ENCODE data around the gene OR56A4. TPM values are rescaled to one million over a fixed set of nuclear protein-coding genes. Genes with fewer than 3 reads are reported as not detected.

The OR56A4 gene
- total and polyA plus RNA-seq, 4 donors: 0.05 TPM; not detected in 3

DNA sequence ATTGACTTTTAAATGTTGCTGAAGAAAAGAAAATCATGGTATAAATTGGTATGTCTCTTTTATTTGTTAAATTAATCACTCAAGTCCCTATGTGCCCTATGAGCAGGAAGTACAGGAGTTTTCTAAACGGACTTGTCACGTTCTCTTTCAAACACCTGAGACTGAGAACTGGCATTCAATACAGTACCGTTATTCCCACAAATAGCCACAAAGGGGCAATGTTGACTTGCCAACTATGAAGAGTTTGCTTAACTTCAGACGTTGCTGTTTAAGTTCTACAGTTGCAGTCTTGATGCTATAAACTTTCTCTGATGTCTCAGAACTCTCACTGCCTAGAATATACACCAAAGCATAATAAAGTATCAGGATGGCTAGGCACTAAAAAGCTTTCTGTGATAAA lies 16.2 kb upstream of the OR56A4 start:
- TF ChIP-seq, protein P1, sequence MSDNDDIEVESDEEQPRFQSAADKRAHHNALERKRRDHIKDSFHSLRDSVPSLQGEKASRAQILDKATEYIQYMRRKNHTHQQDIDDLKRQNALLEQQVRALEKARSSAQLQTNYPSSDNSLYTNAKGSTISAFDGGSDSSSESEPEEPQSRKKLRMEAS (IDR thresholded peaks at IDR 0.05): no peak
- TF ChIP-seq JUND (IDR thresholded peaks at IDR 0.05) (no peak), RXRA (IDR thresholded peaks at IDR 0.05) (no peak), RAD21 (IDR thresholded peaks at IDR 0.05) (peak; percentile 88 to 94), FOXA2 (IDR thresholded peaks at IDR 0.05) (no peak)
- TF ChIP-seq, protein P2, sequence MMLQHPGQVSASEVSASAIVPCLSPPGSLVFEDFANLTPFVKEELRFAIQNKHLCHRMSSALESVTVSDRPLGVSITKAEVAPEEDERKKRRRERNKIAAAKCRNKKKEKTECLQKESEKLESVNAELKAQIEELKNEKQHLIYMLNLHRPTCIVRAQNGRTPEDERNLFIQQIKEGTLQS (IDR thresholded peaks at IDR 0.05): no peak
- TF ChIP-seq, protein P3, sequence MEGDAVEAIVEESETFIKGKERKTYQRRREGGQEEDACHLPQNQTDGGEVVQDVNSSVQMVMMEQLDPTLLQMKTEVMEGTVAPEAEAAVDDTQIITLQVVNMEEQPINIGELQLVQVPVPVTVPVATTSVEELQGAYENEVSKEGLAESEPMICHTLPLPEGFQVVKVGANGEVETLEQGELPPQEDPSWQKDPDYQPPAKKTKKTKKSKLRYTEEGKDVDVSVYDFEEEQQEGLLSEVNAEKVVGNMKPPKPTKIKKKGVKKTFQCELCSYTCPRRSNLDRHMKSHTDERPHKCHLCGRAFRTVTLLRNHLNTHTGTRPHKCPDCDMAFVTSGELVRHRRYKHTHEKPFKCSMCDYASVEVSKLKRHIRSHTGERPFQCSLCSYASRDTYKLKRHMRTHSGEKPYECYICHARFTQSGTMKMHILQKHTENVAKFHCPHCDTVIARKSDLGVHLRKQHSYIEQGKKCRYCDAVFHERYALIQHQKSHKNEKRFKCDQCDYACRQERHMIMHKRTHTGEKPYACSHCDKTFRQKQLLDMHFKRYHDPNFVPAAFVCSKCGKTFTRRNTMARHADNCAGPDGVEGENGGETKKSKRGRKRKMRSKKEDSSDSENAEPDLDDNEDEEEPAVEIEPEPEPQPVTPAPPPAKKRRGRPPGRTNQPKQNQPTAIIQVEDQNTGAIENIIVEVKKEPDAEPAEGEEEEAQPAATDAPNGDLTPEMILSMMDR (IDR thresholded peaks at IDR 0.05; ENCODE audit: low read depth, low read length, missing input control): peak; percentile 68
- TF ChIP-seq, protein P4, sequence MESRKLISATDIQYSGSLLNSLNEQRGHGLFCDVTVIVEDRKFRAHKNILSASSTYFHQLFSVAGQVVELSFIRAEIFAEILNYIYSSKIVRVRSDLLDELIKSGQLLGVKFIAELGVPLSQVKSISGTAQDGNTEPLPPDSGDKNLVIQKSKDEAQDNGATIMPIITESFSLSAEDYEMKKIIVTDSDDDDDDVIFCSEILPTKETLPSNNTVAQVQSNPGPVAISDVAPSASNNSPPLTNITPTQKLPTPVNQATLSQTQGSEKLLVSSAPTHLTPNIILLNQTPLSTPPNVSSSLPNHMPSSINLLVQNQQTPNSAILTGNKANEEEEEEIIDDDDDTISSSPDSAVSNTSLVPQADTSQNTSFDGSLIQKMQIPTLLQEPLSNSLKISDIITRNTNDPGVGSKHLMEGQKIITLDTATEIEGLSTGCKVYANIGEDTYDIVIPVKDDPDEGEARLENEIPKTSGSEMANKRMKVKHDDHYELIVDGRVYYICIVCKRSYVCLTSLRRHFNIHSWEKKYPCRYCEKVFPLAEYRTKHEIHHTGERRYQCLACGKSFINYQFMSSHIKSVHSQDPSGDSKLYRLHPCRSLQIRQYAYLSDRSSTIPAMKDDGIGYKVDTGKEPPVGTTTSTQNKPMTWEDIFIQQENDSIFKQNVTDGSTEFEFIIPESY (IDR thresholded peaks at IDR 0.05): no peak

DNA sequence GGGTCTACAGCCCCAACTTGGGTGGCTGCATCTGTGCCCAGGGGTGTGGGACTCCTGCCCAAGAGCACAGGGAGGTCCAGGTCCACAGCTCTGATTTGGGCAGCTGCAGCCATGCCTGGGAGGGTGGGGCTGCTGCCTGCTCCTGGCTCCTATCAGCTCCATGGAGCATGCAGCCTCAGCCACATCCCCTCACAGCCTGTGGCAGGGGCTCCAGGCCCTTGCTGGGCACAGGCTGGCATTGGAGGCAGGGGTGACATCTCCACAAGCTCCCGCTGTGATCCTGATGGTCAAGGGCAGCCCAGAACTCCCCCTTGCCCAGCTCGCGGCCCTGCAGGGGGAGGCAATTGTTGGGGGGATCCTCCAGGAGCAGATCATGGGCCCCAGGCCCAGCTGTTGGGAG lies 6.3 kb upstream of the OR56A4 start:
- H3K36me3 ChIP-seq (ENCODE audit: control insufficient read depth in 4 of 4, insufficient read depth in 3 of 4, low read depth in 1 of 4, low read length in 3 of 4): no peaks in the 10 kb centered on the region
- H3K27ac ChIP-seq (ENCODE audit: low read depth in 1 of 2, low read length in 2 of 2): no peak overlapping the region
- WGBS: 94% methylated on average over 3 of the region's 3 CpGs
- no peaks in the 10 kb centered on the region for H3K9me3 ChIP-seq (ENCODE audit: control insufficient read depth in 4 of 4, low read length in 3 of 4)
- H3K9ac ChIP-seq (ENCODE audit: low read depth in 1 of 2, low read length in 2 of 2): no peak overlapping the region
- H3K4me3 ChIP-seq (ENCODE audit: low read depth in 1 of 3, low read length in 3 of 3): no peak overlapping the region
- H3K4me1 ChIP-seq (ENCODE audit: control insufficient read depth in 4 of 4, insufficient read depth in 4 of 4, low read length in 3 of 4): no peaks in the 10 kb centered on the region
- no peak for TF ChIP-seq FOXA2 (IDR thresholded peaks at IDR 0.05)
- TF ChIP-seq NR2F2 (IDR thresholded peaks at IDR 0.05): no peak
- no peak for TF ChIP-seq GABPA (IDR thresholded peaks at IDR 0.05 in 1 of 2, conservative IDR thresholded peaks at IDR 0.05 in 1 of 2)
- TF ChIP-seq RXRA (IDR thresholded peaks at IDR 0.05): no peak
- TF ChIP-seq RAD21 (IDR thresholded peaks at IDR 0.05): no peak
- TF ChIP-seq FOXA1 (IDR thresholded peaks at IDR 0.05): no peak
- TF ChIP-seq, protein P4 (IDR thresholded peaks at IDR 0.05): no peak
- TF ChIP-seq, protein P3 (IDR thresholded peaks at IDR 0.05; ENCODE audit: low read depth, low read length, missing input control): no peak
- TF ChIP-seq, protein P5, sequence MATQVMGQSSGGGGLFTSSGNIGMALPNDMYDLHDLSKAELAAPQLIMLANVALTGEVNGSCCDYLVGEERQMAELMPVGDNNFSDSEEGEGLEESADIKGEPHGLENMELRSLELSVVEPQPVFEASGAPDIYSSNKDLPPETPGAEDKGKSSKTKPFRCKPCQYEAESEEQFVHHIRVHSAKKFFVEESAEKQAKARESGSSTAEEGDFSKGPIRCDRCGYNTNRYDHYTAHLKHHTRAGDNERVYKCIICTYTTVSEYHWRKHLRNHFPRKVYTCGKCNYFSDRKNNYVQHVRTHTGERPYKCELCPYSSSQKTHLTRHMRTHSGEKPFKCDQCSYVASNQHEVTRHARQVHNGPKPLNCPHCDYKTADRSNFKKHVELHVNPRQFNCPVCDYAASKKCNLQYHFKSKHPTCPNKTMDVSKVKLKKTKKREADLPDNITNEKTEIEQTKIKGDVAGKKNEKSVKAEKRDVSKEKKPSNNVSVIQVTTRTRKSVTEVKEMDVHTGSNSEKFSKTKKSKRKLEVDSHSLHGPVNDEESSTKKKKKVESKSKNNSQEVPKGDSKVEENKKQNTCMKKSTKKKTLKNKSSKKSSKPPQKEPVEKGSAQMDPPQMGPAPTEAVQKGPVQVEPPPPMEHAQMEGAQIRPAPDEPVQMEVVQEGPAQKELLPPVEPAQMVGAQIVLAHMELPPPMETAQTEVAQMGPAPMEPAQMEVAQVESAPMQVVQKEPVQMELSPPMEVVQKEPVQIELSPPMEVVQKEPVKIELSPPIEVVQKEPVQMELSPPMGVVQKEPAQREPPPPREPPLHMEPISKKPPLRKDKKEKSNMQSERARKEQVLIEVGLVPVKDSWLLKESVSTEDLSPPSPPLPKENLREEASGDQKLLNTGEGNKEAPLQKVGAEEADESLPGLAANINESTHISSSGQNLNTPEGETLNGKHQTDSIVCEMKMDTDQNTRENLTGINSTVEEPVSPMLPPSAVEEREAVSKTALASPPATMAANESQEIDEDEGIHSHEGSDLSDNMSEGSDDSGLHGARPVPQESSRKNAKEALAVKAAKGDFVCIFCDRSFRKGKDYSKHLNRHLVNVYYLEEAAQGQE (IDR thresholded peaks at IDR 0.05): no peak
- TF ChIP-seq HNF4G (IDR thresholded peaks at IDR 0.05): no peak
- TF ChIP-seq, protein P1 (IDR thresholded peaks at IDR 0.05): no peak
- TF ChIP-seq JUND (IDR thresholded peaks at IDR 0.05): no peak
- no peak for TF ChIP-seq EGR1 (IDR thresholded peaks at IDR 0.05; ENCODE audit: low read depth in 2 of 2)
- no peak for TF ChIP-seq YY1 (IDR thresholded peaks at IDR 0.05)
- no peak for DNase-seq (ENCODE audit: low spot score)
- peaks cover 0 to 5% (median 0%) of the 10 kb centered on the region in 4 donors for H3K27me3 ChIP-seq (ENCODE audit: control insufficient read depth in 4 of 4, insufficient read depth in 4 of 4, low read length in 3 of 4)

More for the DNA sequence above, 16.2 kb upstream of the OR56A4 start:
- Histone ChIP-seq H3K36me3 (ENCODE audit: control insufficient read depth in 4 of 4, insufficient read depth in 3 of 4, low read depth in 1 of 4, low read length in 3 of 4) (no peaks in the 10 kb centered on the region), H3K27me3 (ENCODE audit: control insufficient read depth in 4 of 4, insufficient read depth in 4 of 4, low read length in 3 of 4) (no peaks in the 10 kb centered on the region), H3K4me1 (ENCODE audit: control insufficient read depth in 4 of 4, insufficient read depth in 4 of 4, low read length in 3 of 4) (no peaks in the 10 kb centered on the region), H3K4me3 (ENCODE audit: low read depth in 1 of 3, low read length in 3 of 3) (no peak overlapping the region), H3K9ac (ENCODE audit: low read depth in 1 of 2, low read length in 2 of 2) (no peak overlapping the region), H3K9me3 (ENCODE audit: control insufficient read depth in 4 of 4, low read length in 3 of 4) (no peaks in the 10 kb centered on the region), H3K27ac (ENCODE audit: low read depth in 1 of 2, low read length in 2 of 2) (no peak overlapping the region)
- WGBS: 1% methylated on average over 4 of the region's 4 CpGs
- DNase-seq (ENCODE audit: low spot score): no peak
